ENCODE results near the gene KCNAB1.

DNA sequence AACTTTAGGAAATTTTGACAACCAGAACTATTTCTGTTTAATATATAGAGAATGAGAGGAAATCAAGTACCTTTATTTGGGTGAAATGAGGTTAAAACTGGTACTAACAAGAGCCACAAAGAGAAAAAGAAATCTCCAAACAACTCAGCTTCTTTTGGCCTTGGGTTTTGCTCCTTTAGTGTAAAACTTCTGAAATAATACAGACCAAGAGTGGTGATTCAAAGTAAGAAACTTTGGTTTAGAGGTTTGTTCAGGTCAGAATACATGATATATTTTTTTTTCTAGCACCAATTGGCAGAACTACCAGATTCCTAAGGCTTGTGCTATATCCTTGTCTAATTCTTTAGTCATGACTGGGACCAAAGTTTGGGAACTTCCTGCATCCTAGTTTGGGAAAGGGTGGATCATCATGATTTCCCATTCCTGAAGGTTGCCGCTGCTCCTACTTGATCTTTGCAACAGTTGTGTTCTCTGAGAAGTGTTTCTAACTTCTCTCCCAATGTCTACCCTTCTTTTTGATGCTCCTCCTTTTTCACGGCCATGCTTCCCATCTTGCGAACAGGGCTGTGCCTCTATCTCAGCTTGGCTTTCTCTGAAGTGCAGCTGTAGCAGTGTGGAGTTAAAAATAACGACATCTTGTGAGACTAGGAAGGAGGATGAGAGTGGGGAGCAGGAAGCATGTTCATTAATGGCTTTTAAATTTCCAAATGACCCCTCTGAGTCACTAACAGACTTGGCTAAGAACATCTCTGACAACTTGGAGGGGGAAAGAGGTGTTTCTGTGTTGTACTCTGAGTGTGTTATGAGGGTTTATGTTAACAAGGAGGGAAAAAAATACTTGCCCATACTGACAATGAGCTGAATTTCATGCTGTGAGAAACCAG lies 87.7 kb downstream of the KCNAB1 start:
- TF ChIP-seq YY1 (IDR thresholded peaks at IDR 0.05; ENCODE audit: insufficient read depth, insufficient read length) (no peak), ZNF274 (IDR thresholded peaks at IDR 0.05; ENCODE audit: low read depth, low read length) (no peak)

Measured in NT2/D1 (cell line).